Measurements from ENCODE around the gene ARFGAP1.

DNA sequence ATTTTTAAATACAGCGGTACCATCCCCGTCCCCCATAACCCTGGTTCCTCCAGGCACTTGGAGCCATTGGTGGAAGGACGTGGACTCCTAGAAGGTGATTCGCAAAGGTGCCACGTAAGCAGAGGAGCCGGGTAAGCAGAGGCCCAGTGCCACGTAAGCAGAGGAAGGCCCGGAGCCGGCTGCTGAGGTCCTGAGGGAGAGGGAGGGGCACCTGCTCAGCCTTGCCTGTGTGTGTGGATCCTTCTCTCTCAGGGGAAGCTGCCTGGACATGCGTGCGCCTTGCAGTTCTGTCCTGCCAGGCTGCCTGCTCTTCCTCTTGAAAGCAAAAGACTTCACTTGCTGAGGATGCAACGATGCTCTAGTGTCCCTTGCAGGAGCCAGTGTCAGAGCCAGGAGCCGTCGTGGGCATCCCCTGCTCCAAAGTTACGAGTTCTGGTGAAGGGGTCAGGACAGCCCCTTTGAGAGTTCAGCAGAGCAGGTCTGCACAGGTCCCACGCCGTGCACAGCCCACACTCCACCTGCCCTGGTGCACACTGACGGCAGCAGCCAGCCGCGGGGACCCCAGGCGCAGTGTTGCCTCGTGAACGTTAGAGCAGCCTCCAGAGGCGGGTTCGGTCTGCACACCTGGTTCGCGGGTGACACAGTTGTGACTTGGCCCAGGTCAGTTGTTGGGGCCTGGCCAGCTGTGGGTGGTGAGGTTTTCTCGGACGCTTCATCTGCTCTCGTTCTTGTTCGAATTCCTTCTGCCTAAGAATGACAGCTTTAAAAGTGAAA lies 16.5 kb upstream of the ARFGAP1 start:
- TF ChIP-seq YY1 (IDR thresholded peaks at IDR 0.05; ENCODE audit: insufficient read depth, insufficient read length) (no peak), ZNF274 (IDR thresholded peaks at IDR 0.05; ENCODE audit: low read depth, low read length) (no peak), SUZ12 (IDR thresholded peaks at IDR 0.05; ENCODE audit: extremely low read depth, insufficient read depth, insufficient read length) (no peak)

All from NT2/D1 (cell line).